Stomach (tissue), 4 donors: ENCODE results near the gene LYRM4.

Source experiments
- CTCF ChIP-seq, 7 experiments: fragments of 450-650 bp in 4 of 7; fragments of 200-600 bp in 3 of 7; sonication (generic) in 3 of 7; IDR thresholded peaks; one replicate each; pipeline ENCODE4 v1.5.1; 2016 to 2019; ENCODE audit warnings: antibody characterized with exemption in 7 of 7, control low read depth in 2 of 7, mild to moderate bottlenecking in 1 of 7
- POLR2A ChIP-seq, 4 donors: fragments of 450-650 bp; IDR thresholded peaks; one replicate each; pipeline ENCODE4 v1.6.1; 2016; ENCODE audit warnings: antibody characterized with exemption in 4 of 4, control low read depth in 2 of 4, mild to moderate bottlenecking in 1 of 4, moderate library complexity in 1 of 4

DNA sequence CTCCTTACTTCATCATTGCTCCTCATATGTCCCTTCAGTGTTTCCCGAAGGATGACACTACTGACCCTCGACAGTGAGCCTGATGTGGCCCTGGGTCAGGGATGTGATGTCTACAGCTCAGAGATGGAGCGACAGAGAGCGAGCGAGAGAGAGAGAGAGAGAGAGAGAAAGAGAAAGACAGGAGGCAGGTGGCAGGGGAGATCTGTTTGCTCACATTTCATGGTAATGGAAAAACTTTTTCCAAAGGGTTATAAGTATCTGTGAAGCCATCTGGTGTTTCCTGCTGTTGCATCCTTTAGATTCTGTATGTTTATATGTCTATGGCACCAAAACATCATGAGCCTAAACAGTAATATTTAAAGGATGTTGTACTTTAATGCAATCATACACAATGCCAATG is 98.4 kb downstream of the LYRM4 start:
- no peak for TF ChIP-seq CTCF (IDR thresholded peaks at IDR 0.05)
- TF ChIP-seq POLR2A (IDR thresholded peaks at IDR 0.05), result no peak
